ENCODE data around the gene AGO1. TPM values are rescaled to one million over a fixed set of nuclear protein-coding genes. Genes with fewer than 3 reads are reported as not detected.
"Not testable (repeated sequence)": the region's sequence is repeated elsewhere in the genome, so short reads cannot be mapped to it uniquely, and the experiment has no call there.

Gene AGO1
- polyA plus RNA-seq, 1 experiment = 14.8 TPM

DNA sequence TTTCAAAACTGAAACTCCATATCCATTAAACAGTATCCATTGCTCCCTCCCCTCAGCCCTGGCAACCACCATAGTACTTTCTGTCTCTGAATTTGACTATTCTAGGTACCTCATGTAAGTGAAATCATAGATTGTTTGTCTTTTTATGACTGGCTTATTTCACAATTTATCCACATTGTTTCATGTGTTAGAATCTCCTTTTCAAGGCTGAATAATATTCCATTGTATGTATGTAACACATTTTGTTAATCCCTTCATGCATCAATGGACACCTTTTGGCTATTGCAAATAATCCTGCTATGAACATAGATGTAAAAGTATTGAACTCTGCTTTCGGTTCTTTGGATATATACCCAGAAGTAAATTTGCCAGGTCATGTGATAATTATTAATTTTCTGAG, 85.4 kb downstream of the AGO1 start:
- Histone ChIP-seq H3K27ac (ENCODE audit: low read depth, low read length) (no peak overlapping the region), H3K27me3 (ENCODE audit: control insufficient read depth, insufficient read depth, low read length) (no peaks in the 10 kb centered on the region), H3K4me3 (ENCODE audit: low read depth, low read length) (no peak overlapping the region), H3K9me3 (ENCODE audit: control insufficient read depth, insufficient read depth, low read length) (no peaks in the 10 kb centered on the region)
- TF ChIP-seq, protein P1, sequence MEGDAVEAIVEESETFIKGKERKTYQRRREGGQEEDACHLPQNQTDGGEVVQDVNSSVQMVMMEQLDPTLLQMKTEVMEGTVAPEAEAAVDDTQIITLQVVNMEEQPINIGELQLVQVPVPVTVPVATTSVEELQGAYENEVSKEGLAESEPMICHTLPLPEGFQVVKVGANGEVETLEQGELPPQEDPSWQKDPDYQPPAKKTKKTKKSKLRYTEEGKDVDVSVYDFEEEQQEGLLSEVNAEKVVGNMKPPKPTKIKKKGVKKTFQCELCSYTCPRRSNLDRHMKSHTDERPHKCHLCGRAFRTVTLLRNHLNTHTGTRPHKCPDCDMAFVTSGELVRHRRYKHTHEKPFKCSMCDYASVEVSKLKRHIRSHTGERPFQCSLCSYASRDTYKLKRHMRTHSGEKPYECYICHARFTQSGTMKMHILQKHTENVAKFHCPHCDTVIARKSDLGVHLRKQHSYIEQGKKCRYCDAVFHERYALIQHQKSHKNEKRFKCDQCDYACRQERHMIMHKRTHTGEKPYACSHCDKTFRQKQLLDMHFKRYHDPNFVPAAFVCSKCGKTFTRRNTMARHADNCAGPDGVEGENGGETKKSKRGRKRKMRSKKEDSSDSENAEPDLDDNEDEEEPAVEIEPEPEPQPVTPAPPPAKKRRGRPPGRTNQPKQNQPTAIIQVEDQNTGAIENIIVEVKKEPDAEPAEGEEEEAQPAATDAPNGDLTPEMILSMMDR (IDR thresholded peaks at IDR 0.05; ENCODE audit: low read depth, low read length) = no peak
- ChIA-PET POLR2A (no interaction called here), CTCF (no interaction called here)
- no peak for DNase-seq (ENCODE audit: low read depth, low spot score)

DNA sequence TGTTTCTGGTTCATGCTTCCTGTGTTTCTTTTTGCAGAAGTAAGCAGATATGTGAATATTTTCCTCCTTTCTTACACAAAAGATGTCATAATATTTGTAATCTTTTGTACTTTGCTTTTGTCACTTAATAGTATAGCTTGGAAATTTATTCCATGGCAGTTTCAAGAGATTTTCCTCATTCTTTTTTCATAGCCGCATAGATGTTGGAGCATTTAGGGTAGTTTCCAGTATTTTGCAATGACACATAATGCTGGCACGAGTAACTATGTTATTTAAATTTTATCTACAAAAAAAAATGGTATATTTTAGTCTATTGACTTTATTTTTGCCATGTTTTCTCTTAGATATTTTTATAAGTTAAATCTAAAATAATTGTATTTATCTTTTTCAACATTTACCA, 88.6 kb downstream of the AGO1 start:
- no peak for DNase-seq (ENCODE audit: low read depth, low spot score)
- CTCF ChIA-PET = no interaction called here
- H3K27ac ChIP-seq (ENCODE audit: low read depth, low read length) = no peak overlapping the region

DNA sequence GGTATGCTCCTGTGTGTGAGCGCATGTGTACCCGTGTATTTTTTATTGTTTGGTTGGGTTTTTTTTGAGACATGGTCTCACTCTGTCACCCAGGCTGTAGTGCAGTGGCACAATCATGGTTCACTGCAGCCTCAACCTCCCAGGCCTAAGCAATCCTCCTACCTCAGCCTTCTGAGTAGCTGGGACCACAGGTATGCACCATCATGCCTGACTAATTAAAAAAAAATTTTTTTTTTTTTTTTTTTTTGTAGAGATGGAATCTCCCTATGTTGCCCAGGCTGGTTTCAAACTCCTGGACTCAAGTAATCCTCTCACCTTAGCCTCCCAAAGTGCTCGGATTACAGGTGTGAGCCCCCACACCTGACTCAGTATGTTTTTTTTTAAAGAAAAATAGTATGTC, 89.6 kb downstream of the AGO1 start:
- H3K4me3 ChIP-seq (ENCODE audit: low read depth, low read length); H3K27me3 ChIP-seq (ENCODE audit: control insufficient read depth, insufficient read depth, low read length); H3K27ac ChIP-seq (ENCODE audit: low read depth, low read length); POLR2A ChIA-PET; H3K9me3 ChIP-seq (ENCODE audit: control insufficient read depth, insufficient read depth, low read length); DNase-seq (ENCODE audit: low read depth, low spot score); CTCF ChIA-PET: not testable (repeated sequence)

More for the DNA sequence above, 88.6 kb downstream of the AGO1 start:
- H3K27me3 ChIP-seq (ENCODE audit: control insufficient read depth, insufficient read depth, low read length) = no peaks in the 10 kb centered on the region
- H3K4me3 ChIP-seq (ENCODE audit: low read depth, low read length) = no peak overlapping the region
- TF ChIP-seq, protein P1 (IDR thresholded peaks at IDR 0.05; ENCODE audit: low read depth, low read length) = no peak
- POLR2A ChIA-PET = no interaction called here
- H3K9me3 ChIP-seq (ENCODE audit: control insufficient read depth, insufficient read depth, low read length) = no peaks in the 10 kb centered on the region

DNA sequence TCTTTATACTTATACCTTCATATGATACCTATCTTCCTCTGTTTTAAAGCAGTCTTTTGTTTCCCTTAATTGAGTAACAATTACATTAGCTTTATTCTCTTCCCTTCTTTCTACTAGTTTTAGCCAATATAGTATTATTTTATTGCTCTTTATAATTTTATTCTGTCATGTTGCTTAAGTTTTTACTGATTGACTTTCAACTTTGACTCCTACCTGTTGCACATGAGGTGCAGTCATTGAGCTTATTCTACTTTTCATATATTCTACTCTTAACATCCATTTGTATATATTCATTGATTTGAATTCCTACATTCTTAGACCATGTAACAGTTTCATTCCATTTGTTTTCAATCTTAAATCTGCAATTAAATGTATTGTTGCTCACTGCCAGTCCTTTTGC, 97.1 kb downstream of the AGO1 start:
- H3K27me3 ChIP-seq (ENCODE audit: control insufficient read depth, insufficient read depth, low read length) = no peaks in the 10 kb centered on the region
- H3K9me3 ChIP-seq (ENCODE audit: control insufficient read depth, insufficient read depth, low read length) = no peaks in the 10 kb centered on the region; the same call in 1 of the 2 replicates
- H3K4me3 ChIP-seq (ENCODE audit: low read depth, low read length) = no peak overlapping the region
- no peak overlapping the region for H3K27ac ChIP-seq (ENCODE audit: low read depth, low read length)
- ChIA-PET POLR2A (no interaction called here), CTCF (no interaction called here)
- TF ChIP-seq, protein P1 (IDR thresholded peaks at IDR 0.05; ENCODE audit: low read depth, low read length) = no peak
- no peak for DNase-seq (ENCODE audit: low read depth, low spot score)

Other genes with a start within 250 kb of the AGO1 start
- 97.8 and 99.1 TPM in 2 replicates for gene PSMB2, start 241.7 kb upstream of the AGO1 start, polyA plus RNA-seq (2011; rRNA removed)
- gene C1orf216, start 164.3 kb upstream of the AGO1 start, polyA plus RNA-seq (2011; rRNA removed) = 17.8 and 19.2 TPM in 2 replicates
- gene CLSPN, start 113.2 kb upstream of the AGO1 start, polyA plus RNA-seq (2011; rRNA removed) = 3.0 and 3.8 TPM in 2 replicates
- 8.6 and 9.1 TPM in 2 replicates for gene AGO4, start 75.2 kb upstream of the AGO1 start, polyA plus RNA-seq (2011; rRNA removed)
- 21.4 and 22.5 TPM in 2 replicates for gene AGO3, start 47.9 kb downstream of the AGO1 start, polyA plus RNA-seq (2011; rRNA removed)
- gene TEKT2, start 200.9 kb downstream of the AGO1 start, polyA plus RNA-seq (2011; rRNA removed) = 0.12 TPM in 2 replicates
- gene ADPRS, start 205.7 kb downstream of the AGO1 start, polyA plus RNA-seq (2011; rRNA removed) = 22.1 and 26.5 TPM in 2 replicates
- gene COL8A2, start 242.0 kb downstream of the AGO1 start, polyA plus RNA-seq (2011; rRNA removed) = 1.5 and 1.6 TPM in 2 replicates

Data from AG04450 (cell line).